Hepatocyte (in vitro differentiated cells): ENCODE measurements around the gene E2F3.

Source experiments
- EZH2 ChIP-seq: fragments of 200-600 bp; sonication (generic); IDR thresholded peaks from 2 replicates; pipeline ENCODE4 v1.6.1; 2016; ENCODE audit warnings: antibody characterized with exemption, mild to moderate bottlenecking, borderline replicate concordance
- EZH2phosphoT487 ChIP-seq: fragments of 200-600 bp; sonication (generic); IDR thresholded peaks from one replicate; pipeline ENCODE4 v1.6.1; 2018; ENCODE audit warnings: antibody characterized with exemption, mild to moderate bottlenecking, low read depth, moderate library complexity; ENCODE audit not compliant: unreplicated experiment, severe bottlenecking
- TF ChIP-seq, protein P1 (sequence below): fragments of 200-600 bp; sonication (generic); IDR thresholded peaks from 2 replicates; pipeline ENCODE4 v1.5.1; 2016; ENCODE audit warnings: antibody characterized with exemption, mild to moderate bottlenecking; ENCODE audit not compliant: poor library complexity

DNA sequence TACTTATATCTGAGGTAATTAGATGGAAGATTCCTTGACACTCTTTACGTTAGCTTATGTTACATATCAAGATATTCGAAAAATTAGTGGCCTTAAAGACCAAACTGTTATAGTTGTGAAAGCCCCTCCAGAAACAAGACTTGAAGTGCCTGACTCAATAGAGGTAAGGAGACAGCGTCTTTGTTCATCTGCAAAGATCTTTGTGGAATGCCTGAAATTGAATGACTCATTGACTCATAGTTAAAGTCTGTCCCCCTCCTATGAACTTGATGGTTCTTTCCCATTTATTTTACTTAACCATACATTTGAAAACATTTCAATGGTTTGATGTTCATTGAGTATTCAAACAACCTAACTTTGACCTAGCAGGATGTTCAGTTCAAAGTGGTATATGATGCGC, 85.0 kb downstream of the E2F3 start:
- TF ChIP-seq, protein P1, sequence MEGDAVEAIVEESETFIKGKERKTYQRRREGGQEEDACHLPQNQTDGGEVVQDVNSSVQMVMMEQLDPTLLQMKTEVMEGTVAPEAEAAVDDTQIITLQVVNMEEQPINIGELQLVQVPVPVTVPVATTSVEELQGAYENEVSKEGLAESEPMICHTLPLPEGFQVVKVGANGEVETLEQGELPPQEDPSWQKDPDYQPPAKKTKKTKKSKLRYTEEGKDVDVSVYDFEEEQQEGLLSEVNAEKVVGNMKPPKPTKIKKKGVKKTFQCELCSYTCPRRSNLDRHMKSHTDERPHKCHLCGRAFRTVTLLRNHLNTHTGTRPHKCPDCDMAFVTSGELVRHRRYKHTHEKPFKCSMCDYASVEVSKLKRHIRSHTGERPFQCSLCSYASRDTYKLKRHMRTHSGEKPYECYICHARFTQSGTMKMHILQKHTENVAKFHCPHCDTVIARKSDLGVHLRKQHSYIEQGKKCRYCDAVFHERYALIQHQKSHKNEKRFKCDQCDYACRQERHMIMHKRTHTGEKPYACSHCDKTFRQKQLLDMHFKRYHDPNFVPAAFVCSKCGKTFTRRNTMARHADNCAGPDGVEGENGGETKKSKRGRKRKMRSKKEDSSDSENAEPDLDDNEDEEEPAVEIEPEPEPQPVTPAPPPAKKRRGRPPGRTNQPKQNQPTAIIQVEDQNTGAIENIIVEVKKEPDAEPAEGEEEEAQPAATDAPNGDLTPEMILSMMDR, result no peak
- no peak for TF ChIP-seq EZH2
- no peak for TF ChIP-seq EZH2phosphoT487
